HuH-7.5 (cell line): Measurements from ENCODE around the gene PTOV1.

Experiments
- DNase-seq: peaks from one replicate; pipeline ENCODE4 v3.0.0; 2011; ENCODE audit warnings: low spot score

PTOV1 gene

DNA sequence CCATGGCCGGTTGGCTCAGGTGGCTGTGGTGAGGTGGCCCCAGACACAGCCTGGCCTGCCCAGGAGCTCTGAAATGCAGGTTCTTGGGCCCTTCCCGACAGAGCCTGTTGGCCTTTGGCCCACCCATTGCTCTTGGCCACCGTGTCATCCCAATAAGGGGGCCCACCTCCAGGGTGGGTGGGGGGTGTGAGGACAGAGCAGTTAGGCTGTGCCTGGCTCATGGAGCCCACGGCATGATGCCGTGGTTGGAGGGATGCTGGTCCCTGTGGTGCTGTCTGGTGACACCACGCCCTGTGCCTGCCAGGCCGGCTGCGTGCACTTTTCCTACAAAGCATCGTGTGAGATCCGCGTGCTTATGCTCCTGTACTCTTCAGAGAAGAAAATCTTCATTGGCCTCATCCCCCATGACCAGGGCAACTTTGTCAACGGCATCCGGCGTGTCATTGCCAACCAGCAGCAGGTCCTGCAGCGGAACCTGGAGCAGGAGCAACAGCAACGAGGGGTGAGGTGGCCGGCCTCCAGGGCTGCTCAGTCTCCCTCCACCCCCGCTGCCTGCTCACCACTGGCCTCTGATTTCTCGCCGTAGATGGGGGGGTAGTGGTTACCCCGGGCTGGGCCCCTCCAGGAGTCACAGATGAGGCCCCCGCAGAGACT is 8.8 kb downstream of the PTOV1 start:
- DNase-seq: no peak

DNA sequence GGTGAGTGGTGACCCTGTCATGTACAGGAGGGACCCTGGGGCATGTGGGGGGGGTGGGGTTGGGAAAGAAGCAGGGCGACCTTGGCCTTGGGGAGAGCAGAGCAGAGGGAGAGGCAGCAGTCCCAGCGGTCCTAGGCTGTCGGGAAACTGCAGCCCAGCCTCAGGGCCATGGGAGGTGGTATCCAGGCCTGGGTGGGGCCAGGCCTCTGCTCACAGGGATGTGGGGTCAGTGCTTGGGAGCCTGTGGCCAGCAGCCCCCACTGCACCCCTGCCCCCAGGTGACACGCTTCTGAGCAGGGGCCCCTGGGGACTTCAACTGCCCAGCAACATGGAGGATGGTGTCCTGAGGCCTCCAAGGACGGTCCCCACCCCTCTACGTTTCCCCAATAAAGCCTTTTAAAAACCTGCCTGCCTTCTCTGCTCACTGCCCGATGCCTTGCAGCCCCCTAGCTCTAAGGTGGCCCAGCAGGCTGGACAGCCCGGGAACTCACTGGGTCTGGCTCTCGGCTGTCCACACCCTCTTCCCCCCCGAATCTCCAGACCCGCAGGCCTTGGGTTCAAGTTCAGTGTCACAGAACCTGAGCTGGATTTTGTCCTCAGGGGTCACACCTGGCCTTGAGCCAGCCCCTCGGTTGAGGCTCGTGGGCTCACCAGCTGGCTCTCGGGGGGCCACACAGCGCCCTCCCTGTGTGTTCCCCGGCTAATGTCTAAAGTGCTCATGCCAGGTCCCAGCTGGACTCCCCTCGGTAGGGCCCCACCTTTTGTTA is 9.6 kb downstream of the PTOV1 start:
- no peak for DNase-seq

DNA sequence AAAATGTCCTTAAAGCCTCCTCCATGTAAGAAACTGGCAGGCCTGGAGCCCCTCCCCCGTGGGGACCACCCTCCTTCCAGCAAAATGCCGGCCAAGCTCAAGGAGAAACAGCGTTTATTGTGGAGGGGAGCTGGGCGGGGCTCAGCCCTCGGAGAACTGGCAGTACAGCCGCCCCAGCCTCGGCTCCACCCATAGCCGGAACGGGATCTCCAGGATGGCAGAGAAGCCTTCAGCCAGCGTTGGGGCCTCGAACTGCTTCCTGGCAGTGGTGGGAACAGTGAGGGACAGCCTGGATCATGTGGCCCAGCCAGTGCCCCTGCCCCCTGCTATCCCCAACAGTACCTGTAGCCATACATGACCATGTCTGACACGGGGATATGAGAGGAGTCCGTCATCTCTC is 10.1 kb downstream of the PTOV1 start:
- no peak for DNase-seq

DNA sequence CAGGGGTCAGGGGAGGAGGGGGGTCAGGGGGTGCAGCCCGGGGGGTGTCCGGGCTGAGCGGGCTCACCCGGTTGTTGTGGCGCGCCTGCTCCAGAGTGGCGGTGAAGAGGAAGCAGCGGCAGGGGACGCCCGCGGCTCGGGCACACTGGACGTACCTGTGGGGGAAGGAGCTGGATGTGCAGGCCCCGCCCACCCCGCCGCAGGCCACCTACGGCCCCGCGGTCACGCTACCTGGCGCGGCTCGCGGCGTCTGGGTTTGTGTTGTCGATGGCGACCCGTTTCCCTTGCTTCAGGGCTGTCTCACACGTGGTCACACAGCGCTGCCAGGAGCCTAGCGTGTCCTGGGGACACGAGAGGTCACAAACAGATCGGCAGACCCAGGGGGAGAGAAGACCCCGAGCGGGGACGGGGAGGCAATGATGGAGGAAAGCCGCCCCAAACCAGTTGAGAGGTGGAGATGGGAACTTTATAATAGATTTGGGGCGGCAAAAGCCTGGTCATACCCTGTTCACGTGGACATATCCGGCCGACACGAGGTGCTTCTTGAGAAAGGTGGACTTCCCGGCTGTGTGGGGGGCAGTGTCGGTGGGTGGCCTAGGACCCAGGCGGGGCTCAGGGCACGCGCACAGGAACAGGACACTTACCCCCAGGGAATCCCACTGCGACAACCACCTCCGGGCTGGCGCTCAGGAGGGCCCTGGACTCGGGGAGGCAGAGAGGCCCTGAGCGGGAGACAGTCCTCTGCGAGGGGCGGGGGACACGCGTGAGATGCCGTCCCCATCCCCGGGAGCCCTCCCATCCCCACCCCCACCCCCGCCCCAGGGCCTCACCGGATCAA is 10.8 kb downstream of the PTOV1 start:
- DNase-seq: no peak

DNA sequence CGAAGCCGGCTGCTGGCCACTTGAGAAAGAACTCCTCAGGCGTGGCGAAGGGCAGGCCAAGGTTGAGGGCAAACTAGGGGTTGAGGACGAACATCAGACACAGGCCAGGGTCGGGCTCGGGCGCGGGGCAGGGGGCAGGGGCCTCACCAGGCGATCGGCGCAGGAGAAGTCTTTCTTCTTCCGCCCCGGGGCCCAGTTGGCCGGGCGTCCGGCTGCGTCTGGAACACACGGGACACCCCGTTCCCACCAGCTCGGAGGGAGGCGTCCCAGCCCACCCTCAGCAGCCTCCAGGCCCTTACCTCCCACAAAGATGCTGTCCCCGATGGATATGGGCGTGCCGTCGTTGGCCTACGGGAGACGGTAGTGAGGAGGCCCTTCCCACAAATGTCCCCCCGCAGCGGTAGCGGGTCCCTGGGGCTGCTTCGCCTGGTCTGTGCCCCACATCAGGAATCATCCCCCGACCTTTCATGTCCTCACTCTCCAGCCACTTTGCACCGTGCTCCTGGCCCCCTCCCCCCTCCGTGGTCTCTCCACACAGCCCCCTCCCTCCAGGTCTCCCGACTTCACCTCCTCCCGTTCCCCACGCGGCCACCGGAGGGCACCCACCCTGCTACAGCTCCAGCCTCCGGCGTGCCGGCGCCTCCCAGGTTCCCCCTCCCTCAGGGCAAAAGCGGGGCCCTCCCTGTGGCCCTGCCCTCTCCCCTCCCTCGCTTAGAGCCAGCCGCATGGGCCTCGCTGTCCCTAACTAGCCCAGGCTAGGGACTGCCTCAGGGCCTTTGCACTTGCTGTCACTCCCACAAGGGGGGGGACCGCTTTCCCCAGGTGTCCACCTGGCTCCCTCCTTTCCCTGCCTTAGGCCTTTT is 11.7 kb downstream of the PTOV1 start:
- DNase-seq: peak; percentile 87

DNA sequence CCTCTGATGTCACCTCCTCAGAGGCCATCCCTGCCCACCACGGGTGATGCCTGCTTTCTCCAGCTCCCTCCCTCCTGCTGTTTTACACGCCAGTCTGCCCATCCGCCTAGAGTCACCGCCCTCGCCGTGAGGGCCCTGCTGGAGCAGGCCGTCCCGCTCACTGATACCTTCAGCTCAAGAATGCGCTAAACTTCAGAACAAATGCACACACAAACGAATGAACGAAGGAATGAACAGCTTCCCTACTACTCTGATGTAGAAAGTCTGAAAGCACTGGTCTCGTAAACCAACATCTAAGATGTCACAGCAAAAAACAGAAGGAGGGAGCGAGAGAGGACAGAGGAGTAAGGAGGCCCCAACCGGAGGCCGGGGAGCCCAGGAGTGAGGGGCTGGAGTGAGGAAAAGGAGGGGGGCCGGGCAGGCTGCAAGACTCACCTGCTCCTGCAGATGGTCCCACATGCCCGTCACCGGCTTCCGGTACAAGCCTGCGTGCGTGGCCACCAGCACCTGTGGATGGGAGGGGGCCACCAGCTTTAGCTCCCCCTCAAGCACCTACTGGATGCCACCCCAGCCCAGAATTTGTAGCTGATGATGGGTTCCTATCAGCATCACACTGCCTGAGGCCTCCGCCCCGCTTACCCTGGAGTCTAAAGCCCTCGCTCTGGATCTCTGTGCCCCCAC is 12.4 kb downstream of the PTOV1 start:
- DNase-seq: no peak

DNA sequence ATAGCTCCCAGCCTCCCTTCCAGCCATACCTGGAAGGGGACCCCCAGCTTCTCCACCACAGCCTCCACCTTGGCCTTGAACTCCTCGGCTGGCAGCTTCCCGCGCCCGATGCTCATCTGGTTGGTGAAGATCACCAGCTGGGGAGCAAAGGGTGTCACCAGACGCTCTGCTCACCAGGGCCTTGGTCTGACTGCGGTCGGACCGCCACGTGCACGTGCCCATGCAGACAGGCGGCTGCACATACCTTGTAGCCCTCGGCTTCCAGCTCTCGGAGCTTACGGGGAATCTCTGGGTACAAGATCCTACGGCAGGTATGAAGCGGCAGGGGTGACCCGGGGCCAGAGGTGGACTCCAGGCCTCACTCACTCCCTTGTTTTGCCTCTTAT is 13.0 kb downstream of the PTOV1 start:
- DNase-seq: no peak

DNA sequence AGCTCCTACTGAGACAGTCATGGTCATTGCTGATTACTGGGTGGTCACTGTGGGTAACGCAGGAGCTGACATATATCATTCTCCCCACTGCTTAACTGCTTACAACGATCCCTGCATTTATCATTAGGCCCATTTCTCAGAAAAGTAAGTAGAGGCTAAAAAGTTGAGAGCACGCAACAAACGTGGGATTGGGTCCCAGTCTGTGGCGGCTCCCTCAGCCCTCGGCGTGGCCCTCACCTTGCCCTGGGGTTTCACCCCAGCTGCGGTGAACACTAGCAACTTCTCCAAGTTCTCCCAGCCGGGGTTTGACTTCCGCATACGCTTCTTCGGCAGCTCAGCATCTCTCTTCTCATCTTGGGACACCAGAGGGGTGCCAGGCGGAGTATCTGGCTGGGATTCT is 13.9 kb downstream of the PTOV1 start:
- no peak for DNase-seq

DNA sequence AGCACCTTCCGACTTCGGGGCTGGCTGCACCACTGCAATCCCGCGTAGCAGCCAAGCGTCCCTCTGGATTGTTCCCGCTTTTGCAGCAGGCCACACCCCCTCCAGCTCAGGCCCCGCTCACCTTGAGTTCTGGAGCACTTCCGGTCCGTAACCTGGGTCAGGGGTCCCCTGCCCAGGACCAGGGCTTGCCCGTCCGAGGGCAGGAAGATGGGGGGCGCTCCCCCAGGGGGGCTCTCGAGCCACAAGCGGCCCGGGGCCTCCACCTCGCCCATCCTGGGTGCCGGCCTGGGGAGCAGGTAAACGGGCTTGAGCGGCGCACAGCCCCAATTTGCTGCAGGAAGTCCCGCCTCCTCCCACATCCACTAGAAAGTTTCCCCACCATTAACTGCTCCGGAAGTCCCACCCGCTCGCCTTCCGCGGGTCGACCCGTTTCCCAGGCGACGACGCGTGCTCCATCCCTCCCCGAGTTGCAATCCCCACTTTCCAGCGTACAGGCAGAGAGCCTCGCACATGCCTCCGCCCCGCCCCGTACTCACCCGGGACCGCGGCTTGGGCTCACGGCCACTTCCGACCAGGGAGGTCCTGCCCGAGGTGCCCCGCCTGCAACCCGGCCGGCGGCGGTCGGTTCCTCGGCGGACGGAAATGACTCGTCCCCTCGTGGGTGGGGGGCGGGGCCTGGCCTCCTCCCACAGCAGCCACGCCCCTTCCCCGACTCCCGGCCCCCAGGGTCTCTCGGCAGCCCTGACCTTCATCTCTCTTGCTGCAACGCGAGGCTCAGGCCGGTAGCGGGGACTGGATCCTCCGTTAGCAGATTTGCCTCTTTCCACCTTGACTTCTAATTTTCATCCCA is 16.2 kb downstream of the PTOV1 start, which contains the start of gene PNKP:
Gene PNKP (minus strand): TSS at position 644 of the 850 bp plus-strand sequence. CDS start 372 bp downstream, at position 272.
- DNase-seq: peak; percentile 97

DNA sequence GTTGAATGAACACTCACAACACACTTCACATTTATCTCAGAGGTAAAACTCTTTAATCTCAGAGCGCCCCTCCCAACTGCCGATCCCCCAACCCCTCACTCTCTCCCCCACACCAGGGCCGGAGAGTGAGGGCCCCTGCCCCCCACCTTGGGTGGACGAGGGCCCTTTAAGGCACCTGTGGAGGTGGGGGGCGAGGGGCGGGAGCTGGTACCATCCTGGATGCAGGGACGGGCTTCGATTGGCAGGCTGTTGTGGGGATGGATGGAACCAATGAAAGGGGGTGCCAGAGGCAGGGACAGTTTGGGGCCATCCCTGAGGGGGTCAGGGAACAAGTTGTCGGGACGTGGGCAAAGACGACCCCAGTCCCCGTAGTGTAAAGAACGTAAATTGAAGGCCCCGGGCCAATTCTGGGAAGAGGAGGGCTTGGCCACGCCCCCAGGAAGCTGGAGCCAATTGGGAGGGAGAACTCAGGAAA is 18.1 kb downstream of the PTOV1 start:
- DNase-seq: no peak

DNA sequence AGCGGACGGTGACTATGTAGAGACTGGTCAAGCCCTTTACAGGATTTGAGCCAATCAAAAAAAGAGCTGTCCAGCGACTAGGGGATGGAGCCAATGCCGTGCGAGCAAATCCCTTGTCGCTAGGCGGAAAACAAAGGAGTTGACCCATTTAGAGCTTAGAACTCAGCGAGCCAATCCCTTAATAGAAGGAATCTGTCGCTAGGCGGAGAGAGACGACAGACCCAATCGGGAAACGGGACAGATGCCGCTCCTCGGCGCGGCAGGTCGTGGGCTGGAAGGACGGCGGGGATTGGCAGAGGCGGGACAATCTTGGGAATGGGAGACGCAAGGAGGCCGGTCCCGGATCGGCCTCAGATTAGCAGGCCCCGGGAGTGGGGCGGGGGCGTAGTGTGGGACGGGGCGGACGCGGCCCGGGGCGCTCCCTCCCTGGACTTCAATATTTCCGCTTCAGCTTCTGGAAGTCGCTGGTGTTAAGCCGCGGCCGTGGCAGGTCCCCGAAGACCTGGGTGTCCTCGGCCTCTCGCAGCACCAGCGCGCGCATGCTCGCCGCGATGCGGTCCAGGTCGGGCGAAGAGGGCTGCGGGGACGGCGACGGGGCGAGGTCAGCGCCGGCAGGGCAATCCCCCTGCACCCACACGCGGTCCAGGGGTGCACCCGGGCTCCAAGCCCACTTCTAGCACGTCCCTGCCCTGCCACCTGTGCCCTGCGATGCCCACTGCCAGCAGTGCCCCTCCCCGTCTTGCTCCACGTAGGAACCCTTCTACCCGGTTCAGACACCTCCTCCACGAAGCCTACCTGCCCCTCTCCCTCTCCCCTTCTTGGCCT is 18.7 kb downstream of the PTOV1 start:
- DNase-seq: peak; percentile 98

DNA sequence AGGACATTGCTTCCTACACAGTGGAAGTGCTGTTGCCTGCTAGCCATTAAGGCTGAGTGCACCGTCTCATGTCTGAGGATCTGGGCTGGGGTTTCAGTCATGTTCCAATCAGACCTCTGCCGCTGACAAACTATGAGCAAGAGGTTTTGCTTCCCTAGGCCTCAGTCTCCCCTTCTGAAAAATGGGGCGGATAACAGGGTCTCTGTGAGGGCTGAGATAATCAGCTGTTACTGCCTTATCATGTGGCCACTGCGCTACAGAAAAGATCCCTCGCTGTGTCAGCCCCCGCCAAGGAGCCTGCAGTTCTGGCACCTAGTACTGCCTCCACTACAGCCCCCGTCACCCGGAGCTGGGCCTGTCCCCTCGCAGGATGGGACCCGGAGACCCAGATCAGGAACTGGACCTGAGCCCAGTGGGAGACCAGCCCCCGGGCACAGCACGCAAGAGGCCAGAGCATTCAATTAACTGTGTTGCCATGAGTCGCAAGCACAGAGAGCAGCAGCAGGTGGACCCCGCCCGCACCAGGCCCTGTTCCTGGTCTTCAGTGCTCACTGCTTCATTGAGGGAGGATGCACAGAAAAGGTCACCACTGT is 19.4 kb downstream of the PTOV1 start:
- DNase-seq: no peak

DNA sequence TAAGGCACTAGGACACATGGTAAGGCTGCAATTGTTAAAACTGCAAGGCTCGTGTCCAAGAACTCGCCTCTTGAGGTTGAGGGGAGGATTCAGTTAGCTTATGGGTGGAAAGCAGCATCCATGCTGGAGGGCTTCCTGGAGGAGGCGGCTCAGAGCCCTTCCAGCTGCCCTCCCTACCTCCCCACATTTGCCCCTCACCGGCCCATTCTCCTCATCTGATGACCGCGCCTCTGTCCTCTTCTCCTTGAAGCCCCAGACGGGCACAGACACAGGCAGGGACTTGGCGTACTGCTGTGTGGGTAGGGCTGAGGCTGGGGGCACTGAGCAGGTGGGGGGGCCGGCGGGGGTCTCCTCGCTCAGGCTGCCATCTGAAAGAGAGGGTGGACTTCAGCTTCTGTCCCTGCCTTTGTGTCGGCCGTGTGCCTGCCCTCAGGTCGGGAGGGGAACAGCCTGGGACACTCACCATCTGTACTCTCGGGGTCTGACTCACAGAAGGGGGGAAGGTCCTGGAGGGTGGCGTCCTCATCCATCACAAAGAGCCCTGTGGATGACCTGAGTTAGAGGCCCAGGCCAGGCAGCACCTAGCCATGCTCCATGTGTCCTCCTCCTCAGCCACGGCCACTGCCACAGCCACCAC is 20.5 kb downstream of the PTOV1 start:
- no peak for DNase-seq

DNA sequence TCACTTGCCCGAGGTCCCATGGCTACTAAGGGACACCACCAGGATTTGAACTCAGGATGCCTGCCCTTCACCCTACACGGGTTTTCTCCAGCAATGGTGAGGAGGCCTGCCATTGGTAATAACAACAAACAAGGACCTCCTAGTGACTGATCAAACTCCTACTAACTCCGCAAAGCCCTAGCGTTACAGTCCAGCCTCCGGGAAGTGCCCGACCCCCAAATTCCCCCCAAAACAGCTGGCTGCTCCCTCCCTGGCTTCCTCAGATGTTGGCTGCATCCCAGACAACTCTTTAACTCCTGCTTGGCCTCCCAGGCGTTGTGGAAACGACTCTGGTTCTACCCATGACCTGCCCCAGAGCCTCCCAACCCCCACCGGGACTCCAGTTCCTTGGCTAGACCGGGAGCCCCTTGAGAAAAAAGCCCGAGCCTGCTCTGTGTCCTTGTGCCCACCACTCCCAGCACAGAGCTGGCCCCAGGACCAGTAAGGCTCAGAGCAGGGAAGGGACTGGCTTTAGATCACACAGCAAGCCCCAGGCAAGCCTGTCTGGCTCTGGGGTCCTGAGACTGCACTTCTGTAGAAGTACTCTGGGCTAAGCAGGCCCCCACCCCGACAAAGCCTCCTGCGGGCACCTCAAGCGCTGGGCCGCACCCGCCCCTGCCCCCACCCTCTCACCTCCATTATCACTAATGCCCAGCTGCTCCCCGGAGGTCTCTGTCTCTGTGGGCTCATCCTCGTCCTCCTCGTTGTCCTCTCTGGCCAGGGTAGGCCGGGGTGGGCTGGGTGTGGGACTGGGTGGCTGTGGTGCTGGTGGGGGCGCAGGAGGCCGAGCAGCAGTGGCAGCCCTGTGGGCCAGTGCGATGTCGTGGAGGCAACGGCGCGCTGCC is 21.5 kb downstream of the PTOV1 start:
- no peak for DNase-seq

DNA sequence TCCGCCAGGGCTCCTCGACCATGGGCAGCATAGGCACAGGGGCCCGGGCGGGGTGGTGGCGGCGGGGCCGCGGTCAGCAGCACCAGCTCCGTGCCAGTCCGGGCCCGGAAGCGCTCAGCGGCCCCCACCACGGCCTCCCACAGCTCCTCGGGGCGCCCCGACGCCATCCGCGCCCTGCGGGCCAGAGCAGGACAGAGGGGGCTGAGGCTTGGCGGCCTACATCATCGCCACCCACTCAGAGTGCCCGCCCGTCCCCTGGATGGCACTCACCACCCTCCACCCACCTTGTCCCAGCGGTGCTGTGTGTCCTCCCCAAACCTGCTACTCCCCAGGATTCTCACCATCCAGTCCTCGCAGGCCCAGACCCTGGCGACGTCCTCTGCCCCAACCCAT is 22.2 kb downstream of the PTOV1 start:
- no peak for DNase-seq

DNA sequence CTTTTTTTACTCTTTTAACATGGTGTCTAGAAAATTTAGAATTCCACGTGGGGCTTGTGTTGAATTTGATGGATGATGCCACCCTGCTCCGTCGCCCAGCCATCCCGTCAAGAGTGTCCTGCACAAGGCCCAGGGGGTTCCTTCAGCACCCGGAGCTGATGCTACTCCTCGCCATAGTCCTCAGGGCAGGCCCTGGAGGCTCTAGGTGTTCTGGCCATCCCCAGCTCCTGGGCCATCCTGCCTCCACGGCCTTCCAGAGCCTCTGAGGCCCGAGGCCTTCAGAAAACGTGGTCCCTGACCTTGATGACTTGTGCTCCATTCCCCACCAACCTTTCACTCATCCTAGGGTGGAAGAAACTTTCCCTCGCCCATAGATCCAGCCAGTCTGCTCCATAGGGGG is 22.9 kb downstream of the PTOV1 start:
- no peak for DNase-seq

DNA sequence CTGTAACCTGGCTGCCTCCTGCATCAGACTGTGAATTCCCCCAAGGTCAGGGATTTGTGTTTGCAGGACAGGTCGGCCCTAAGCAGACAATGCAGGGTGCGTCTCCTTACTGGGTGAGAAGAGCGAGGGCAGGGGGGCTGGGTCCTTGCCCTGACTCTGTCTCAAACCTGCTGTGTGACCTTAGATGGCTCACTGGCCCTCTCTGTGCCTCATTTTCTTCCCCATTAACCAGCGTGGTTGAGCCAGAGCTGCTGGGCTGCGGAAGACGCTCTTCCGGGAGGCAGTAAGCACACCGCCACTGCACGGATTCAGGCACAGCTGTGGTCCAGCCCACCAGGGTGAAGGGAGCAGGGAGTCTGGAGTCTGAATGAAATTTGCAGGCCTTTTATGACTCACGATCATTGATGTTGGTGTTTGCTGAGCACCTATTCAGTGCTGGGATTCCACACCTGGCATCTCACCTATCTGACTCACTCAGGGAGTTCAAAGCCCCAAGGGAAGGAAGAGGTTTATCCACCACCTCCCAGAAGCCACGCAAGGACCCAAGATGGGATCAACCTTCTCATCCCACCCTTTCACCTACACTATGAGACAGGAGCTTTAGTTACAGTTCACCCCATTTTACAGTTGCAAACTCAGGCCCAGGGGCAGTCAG is 23.7 kb downstream of the PTOV1 start:
- no peak for DNase-seq
